ENCODE measurements around the gene LSP1. TPM values are rescaled to one million over a fixed set of nuclear protein-coding genes. Genes with fewer than 3 reads are reported as not detected.
"Not testable (repeated sequence)": the region's sequence is repeated elsewhere in the genome, so short reads cannot be mapped to it uniquely, and the experiment has no call there.

Gene LSP1
- total RNA-seq, 1 experiment from 2014 or later = not detected

DNA sequence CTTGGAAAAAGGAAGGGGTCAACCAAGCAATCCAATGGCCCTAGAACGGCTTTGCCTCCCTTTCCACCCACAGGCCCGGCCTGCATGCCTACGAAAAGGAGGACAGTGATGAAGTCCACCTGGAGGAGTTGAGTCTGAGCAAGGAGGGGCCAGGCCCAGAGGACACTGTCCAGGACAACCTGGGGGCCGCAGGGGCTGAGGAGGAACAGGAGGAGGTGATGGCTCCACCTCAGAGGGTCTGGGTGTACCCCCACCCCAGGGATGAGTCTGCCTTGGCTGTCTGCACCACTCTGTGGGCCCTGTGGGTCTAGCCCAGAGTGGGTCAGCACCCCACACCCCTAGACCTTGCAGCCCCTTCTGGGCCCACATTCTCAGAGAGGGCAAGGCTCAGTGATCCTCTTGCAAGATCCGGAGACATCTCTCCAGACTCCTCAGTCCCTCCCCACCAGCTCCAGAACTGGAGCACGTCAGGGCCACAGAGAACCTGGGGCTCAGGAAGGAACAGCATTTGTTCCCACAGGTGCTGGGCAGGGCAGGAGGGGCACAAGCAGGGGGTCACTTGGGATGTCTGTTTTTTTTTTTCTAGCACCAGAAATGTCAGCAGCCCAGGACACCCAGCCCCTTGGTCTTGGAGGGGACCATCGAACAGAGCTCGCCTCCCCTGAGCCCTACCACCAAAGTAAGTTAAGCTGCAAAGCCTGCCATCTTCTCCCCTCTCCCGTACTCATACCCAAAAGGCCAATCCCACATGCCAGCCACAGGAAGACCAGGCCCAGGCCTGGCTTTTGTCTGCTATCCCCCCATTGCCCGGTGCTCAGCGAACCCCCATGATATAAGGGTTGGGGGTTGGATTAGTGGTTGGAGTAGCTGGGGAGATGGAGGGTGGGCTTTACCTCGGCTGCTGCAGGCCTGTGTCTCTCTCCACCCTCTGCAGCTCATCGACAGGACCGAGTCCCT is 30.7 kb downstream of the LSP1 start:
- Histone ChIP-seq H3K36me3 (ENCODE audit: insufficient read depth, low read length, poor library complexity, severe bottlenecking) (no peaks in the 10 kb centered on the region), H3K27me3 (replicated peaks; ENCODE audit: insufficient read depth, low read depth, low read length, poor library complexity) (no peaks in the 10 kb centered on the region), H3K4me3 (ENCODE audit: low read depth, low read length, poor library complexity, severe bottlenecking) (no peak overlapping the region), H3K4me1 (ENCODE audit: insufficient read depth, low read length, poor library complexity, severe bottlenecking) (no peaks in the 10 kb centered on the region), H3K27ac (ENCODE audit: low read depth, low read length, poor library complexity, severe bottlenecking) (no peak overlapping the region), H3K9me3 (ENCODE audit: low read depth, low read length, poor library complexity, severe bottlenecking) (no peaks in the 10 kb centered on the region)
- ChIA-PET POLR2A (ENCODE audit: low non-redundant PET) (no interaction called here), CTCF (interaction anchor here (4.0 kb wide), 1 partner anchor 268 kb away, joined by 74 read pairs; no protein-coding TSS in a partner anchor)
- no TSS peak for BruUV-seq (replicated peaks)
- TF ChIP-seq, protein P1, sequence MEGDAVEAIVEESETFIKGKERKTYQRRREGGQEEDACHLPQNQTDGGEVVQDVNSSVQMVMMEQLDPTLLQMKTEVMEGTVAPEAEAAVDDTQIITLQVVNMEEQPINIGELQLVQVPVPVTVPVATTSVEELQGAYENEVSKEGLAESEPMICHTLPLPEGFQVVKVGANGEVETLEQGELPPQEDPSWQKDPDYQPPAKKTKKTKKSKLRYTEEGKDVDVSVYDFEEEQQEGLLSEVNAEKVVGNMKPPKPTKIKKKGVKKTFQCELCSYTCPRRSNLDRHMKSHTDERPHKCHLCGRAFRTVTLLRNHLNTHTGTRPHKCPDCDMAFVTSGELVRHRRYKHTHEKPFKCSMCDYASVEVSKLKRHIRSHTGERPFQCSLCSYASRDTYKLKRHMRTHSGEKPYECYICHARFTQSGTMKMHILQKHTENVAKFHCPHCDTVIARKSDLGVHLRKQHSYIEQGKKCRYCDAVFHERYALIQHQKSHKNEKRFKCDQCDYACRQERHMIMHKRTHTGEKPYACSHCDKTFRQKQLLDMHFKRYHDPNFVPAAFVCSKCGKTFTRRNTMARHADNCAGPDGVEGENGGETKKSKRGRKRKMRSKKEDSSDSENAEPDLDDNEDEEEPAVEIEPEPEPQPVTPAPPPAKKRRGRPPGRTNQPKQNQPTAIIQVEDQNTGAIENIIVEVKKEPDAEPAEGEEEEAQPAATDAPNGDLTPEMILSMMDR (conservative IDR thresholded peaks at IDR 0.05; ENCODE audit: low read depth, low read length) = no peak
- DNase-seq (ENCODE audit: low spot score) = no peak
- intact Hi-C loops (cut with micrococcal nuclease; ENCODE audit: unreplicated experiment) = loop anchor here (2.0 to 5.0 kb wide), 2 partner anchors 39 to 267 kb away; no protein-coding TSS in a partner anchor

DNA sequence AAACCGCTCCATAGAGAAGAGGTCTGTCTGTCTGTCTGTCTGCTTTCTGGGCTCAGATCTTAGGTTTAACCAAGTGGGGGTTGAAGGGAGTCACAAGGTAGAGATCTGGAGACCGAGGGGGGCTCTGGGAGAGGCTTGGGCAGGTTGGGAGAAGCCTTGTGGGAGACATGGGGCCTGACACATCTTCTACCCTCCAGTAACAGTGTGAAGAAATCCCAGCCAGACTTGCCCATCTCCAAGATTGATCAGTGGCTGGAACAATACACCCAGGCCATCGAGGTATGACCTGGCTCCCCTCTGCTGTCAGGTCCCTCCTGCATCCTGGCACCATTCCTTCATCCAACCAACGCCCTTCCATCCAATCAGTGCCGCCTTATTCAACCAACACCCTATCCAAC is 31.4 kb downstream of the LSP1 start:
- no peak for DNase-seq (ENCODE audit: low spot score)
- Histone ChIP-seq H3K36me3 (ENCODE audit: insufficient read depth, low read length, poor library complexity, severe bottlenecking) (no peaks in the 10 kb centered on the region), H3K9me3 (ENCODE audit: low read depth, low read length, poor library complexity, severe bottlenecking) (no peaks in the 10 kb centered on the region), H3K4me1 (ENCODE audit: insufficient read depth, low read length, poor library complexity, severe bottlenecking) (no peaks in the 10 kb centered on the region), H3K27ac (ENCODE audit: low read depth, low read length, poor library complexity, severe bottlenecking) (no peak overlapping the region), H3K4me3 (ENCODE audit: low read depth, low read length, poor library complexity, severe bottlenecking) (no peak overlapping the region), H3K27me3 (replicated peaks; ENCODE audit: insufficient read depth, low read depth, low read length, poor library complexity) (no peaks in the 10 kb centered on the region)
- no TSS peak for BruUV-seq (replicated peaks)
- POLR2A ChIA-PET (ENCODE audit: low non-redundant PET) = no interaction called here
- intact Hi-C loops (cut with micrococcal nuclease; ENCODE audit: unreplicated experiment) = loop anchor here (5.0 kb wide), 1 partner anchor 38 kb away; no protein-coding TSS in a partner anchor
- TF ChIP-seq, protein P1 (conservative IDR thresholded peaks at IDR 0.05; ENCODE audit: low read depth, low read length) = no peak
- no peak for TF ChIP-seq EZH2 (IDR thresholded peaks at IDR 0.05; ENCODE audit: borderline replicate concordance, low read depth, low read length, poor library complexity, severe bottlenecking)
- CTCF ChIA-PET = interaction anchor here (4.0 kb wide), 1 partner anchor 267 kb away, joined by 74 read pairs; no protein-coding TSS in a partner anchor

DNA sequence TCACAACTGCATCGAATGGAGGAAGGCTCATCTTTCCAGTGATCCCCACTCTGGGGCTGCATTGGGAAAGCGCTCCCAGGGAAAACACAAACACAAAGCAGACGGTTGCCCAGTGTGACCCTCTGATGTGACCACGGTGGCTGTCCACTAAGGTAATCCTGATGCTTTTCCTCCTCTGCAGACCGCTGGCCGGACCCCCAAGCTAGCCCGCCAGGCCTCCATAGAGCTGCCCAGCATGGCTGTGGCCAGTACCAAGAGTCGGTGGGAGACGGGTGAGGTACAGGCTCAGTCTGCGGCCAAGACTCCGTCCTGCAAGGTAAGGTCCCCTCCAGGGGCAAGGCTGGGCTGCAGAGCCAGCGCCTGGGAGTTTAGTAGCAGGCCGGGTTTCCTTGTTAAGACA is 33.7 kb downstream of the LSP1 start:
- CTCF ChIA-PET; POLR2A ChIA-PET (ENCODE audit: low non-redundant PET); H3K4me1 ChIP-seq (ENCODE audit: insufficient read depth, low read length, poor library complexity, severe bottlenecking); H3K36me3 ChIP-seq (ENCODE audit: insufficient read depth, low read length, poor library complexity, severe bottlenecking); H3K4me3 ChIP-seq (ENCODE audit: low read depth, low read length, poor library complexity, severe bottlenecking); intact Hi-C loops (cut with micrococcal nuclease; ENCODE audit: unreplicated experiment); BruUV-seq (replicated peaks); DNase-seq (ENCODE audit: low spot score); H3K27me3 ChIP-seq (replicated peaks; ENCODE audit: insufficient read depth, low read depth, low read length, poor library complexity); H3K27ac ChIP-seq (ENCODE audit: low read depth, low read length, poor library complexity, severe bottlenecking); H3K9me3 ChIP-seq (ENCODE audit: low read depth, low read length, poor library complexity, severe bottlenecking): not testable (repeated sequence)

All from A673 (cell line).